GM12892 (cell line): ENCODE measurements around the gene TTYH3.

Source experiments
- POLR2A ChIP-seq: IDR thresholded peaks from 2 replicates; pipeline ENCODE4 v1.6.1; 2011; ENCODE audit warnings: low read depth, low read length, control low read depth
- TAF1 ChIP-seq: IDR thresholded peaks from 2 replicates; pipeline ENCODE4 v1.6.1; 2011; ENCODE audit warnings: low read depth, mild to moderate bottlenecking, control low read depth, low read length, borderline replicate concordance

- no peak for TF ChIP-seq TAF1
- no peak for TF ChIP-seq POLR2A
These were observed 79.2 kb downstream of the TTYH3 start for GRCh38 chr7:2710901-2711551.
